Gastrocnemius medialis (tissue), 4 donors: ENCODE measurements around the gene PTPRR. TPM values are rescaled to one million over a fixed set of nuclear protein-coding genes. Genes with fewer than 3 reads are reported as not detected.
"Not testable (repeated sequence)": the region's sequence is repeated elsewhere in the genome, so short reads cannot be mapped to it uniquely, and the experiment has no call there.

Experiments
- ATAC-seq, 2 donors: fragments of 150-250 bp; one replicate each; pipeline ENCODE4 v1.9.1; 2016
- DNase-seq, 2 donors: peaks; one replicate each; pipeline ENCODE4 v3.0.0-alpha.2; 2019
- H3K27ac ChIP-seq, 4 donors: fragments of 200-600 bp; sonication (generic); 1 replicate in 1 of 4; 2 replicates in 3 of 4; pipeline ENCODE4 v1.5.1; 2016 to 2018; ENCODE audit warnings: mild to moderate bottlenecking in 2 of 4, moderate library complexity in 1 of 4
- H3K27me3 ChIP-seq, 3 donors: fragments of 200-600 bp; sonication (generic) in 2 of 3; 1 replicate in 1 of 3; 2 replicates in 2 of 3; pipeline versions ENCODE4 v1.5.1 to v1.6.0; 2016 to 2019; ENCODE audit warnings: mild to moderate bottlenecking in 1 of 3, moderate library complexity in 1 of 3
- H3K36me3 ChIP-seq, 2 donors: fragments of 200-600 bp; sonication (generic) in 1 of 2; one replicate each; pipeline ENCODE4 v1.5.1; 2017 to 2018
- H3K4me1 ChIP-seq, 2 donors: fragments of 200-600 bp; sonication (generic) in 1 of 2; one replicate each; pipeline ENCODE4 v1.5.1; 2016 to 2017; ENCODE audit warnings: mild to moderate bottlenecking in 2 of 2
- H3K4me3 ChIP-seq, 4 donors: fragments of 200-600 bp; sonication (generic) in 3 of 4; 1 replicate in 1 of 4; 2 replicates in 3 of 4; pipeline ENCODE4 v1.5.1; 2016 to 2019; ENCODE audit warnings: mild to moderate bottlenecking in 2 of 4
- H3K9me3 ChIP-seq, 3 donors: fragments of 200-600 bp; sonication (generic) in 2 of 3; 1 replicate in 1 of 3; 2 replicates in 2 of 3; pipeline ENCODE4 v1.5.1; 2016 to 2019
- CTCF ChIP-seq, 5 experiments: fragments of 450-650 bp in 3 of 5; fragments of 200-600 bp in 2 of 5; sonication (generic) in 2 of 5; IDR thresholded peaks in 4 of 5; conservative IDR thresholded peaks in 1 of 5; 1 replicate in 4 of 5; 2 replicates in 1 of 5; pipeline ENCODE4 v1.5.1; 2016 to 2019; ENCODE audit warnings: antibody characterized with exemption in 5 of 5, mild to moderate bottlenecking in 3 of 5, moderate library complexity in 3 of 5
- POLR2A ChIP-seq, 2 donors: fragments of 450-650 bp; IDR thresholded peaks; one replicate each; pipeline ENCODE4 v1.6.1; 2017; ENCODE audit warnings: antibody characterized with exemption in 2 of 2, mild to moderate bottlenecking in 2 of 2, moderate library complexity in 2 of 2
- in situ Hi-C, 4 donors: fragments of 200-750 bp; cut with MboI; loops; one replicate each; pipeline versions ENCODE4 v1.15.0 to v1.8.0; 2017; ENCODE audit warnings: low sequenced_read_pairs in 4 of 4
- intact Hi-C: fragments of 100-400 bp; cut with DNase I; formaldehyde crosslinking; loops from one replicate; pipeline ENCODE4 v1.15.1; 2023; ENCODE audit warnings: low total_unique reads
- total RNA-seq, 4 donors: library from RNA; depleted of rRNA; stranded (reverse); fragments of >200 nt; gene quantifications; one replicate each; pipeline versions ENCODE4 v1.1.0 to v1.2.3, GENCODE V29; 2016

PTPRR gene
- total RNA-seq, 4 donors from 2014 or later: 0.18 to 0.20 TPM; not detected in 2

DNA sequence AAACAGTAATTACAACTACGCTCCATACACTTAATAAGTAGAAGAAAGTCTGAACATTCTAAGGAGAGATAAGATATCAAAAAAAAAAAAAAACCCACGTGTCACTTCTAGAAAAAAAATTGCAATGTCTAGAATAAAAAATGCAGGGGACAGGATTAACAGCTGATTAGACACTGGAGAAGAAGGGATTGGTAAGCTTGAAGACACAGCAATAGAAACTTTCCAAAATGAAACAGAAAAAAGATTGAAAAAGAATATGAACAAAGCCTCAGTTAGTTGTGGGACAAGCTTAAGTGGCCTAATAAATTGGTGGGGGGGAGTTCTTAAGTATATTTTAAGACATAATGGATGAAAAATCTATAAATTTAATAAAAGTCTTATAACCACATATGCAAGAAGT is 105.5 kb downstream of the PTPRR start:
- no peak for TF ChIP-seq POLR2A (IDR thresholded peaks at IDR 0.05)
- no peak for TF ChIP-seq CTCF (IDR thresholded peaks at IDR 0.05 in 4 of 5, conservative IDR thresholded peaks at IDR 0.05 in 1 of 5)
- H3K36me3 ChIP-seq: no peaks in the 10 kb centered on the region
- intact Hi-C loops (no loop called here), in situ Hi-C loops (no loop called here)
- H3K27ac ChIP-seq: no peak overlapping the region
- no peaks in the 10 kb centered on the region for H3K27me3 ChIP-seq
- DNase-seq (no peak), ATAC-seq (no peak)
- H3K4me3 ChIP-seq: no peak overlapping the region
- no peaks in the 10 kb centered on the region for H3K4me1 ChIP-seq
- no peaks in the 10 kb centered on the region for H3K9me3 ChIP-seq

DNA sequence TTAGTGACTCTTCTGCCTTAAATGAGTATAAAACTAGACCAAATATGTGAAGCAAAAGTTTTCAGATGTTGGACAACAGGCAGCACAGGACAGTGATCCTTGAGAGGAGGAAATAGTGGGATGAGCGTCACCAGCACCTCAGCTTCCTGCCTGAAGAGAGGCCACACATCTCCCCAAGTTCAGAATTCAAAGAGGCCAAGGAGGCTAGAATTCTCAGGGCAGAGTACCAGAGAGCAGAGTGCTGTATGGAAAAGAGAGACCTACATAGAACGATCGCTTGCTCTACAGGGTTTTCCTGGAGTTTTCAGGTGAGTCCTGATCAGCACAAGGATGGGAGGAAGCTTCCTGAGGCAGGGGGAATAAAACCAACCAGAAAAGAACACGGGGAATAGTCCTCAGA is 107.0 kb downstream of the PTPRR start:
- ATAC-seq: no peak
- Histone ChIP-seq H3K27me3 (no peaks in the 10 kb centered on the region), H3K4me1 (no peaks in the 10 kb centered on the region), H3K9me3 (no peaks in the 10 kb centered on the region), H3K36me3 (no peaks in the 10 kb centered on the region), H3K27ac (no peak overlapping the region), H3K4me3 (no peak overlapping the region)
- intact Hi-C loops: no loop called here
- no peak for DNase-seq
- no peak for TF ChIP-seq POLR2A (IDR thresholded peaks at IDR 0.05)
- no peak for TF ChIP-seq CTCF (IDR thresholded peaks at IDR 0.05 in 4 of 5, conservative IDR thresholded peaks at IDR 0.05 in 1 of 5)
- in situ Hi-C loops: no loop called here

- Histone ChIP-seq H3K4me3 (no peak overlapping the region), H3K4me1 (no peaks in the 10 kb centered on the region), H3K36me3 (no peaks in the 10 kb centered on the region), H3K27me3 (no peaks in the 10 kb centered on the region), H3K27ac (no peak overlapping the region), H3K9me3 (no peaks in the 10 kb centered on the region)
- TF ChIP-seq POLR2A (IDR thresholded peaks at IDR 0.05): no peak
- ATAC-seq: no peak
- in situ Hi-C loops (no loop called here), intact Hi-C loops (no loop called here)
- DNase-seq: no peak
These were observed 108.4 kb downstream of the PTPRR start for GRCh38 chr12:70812136-70812535.

DNA sequence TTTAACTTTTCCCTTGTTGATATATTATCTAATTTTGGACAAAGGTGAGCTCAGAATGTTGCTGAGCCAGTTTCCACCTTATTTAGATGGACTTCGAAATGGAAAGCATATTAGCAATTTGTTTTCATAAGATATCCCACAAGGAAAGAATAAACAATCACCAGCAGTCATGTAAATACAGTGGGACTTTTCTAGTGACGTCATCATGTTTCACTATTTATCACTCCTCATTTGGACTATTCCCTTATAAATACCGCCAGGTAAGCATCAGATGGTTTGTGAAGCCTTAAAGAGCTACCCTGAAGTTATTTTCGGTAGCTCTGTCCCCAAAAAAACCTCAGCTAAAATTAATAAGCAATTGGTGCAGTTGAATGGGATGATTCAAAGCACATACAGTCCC is 110.7 kb downstream of the PTPRR start:
- no peak for ATAC-seq
- TF ChIP-seq CTCF (IDR thresholded peaks at IDR 0.05 in 4 of 5, conservative IDR thresholded peaks at IDR 0.05 in 1 of 5) (no peak), POLR2A (IDR thresholded peaks at IDR 0.05) (no peak)
- Histone ChIP-seq H3K27ac (no peak overlapping the region), H3K4me1 (no peaks in the 10 kb centered on the region), H3K27me3 (no peaks in the 10 kb centered on the region), H3K36me3 (no peaks in the 10 kb centered on the region), H3K9me3 (no peaks in the 10 kb centered on the region), H3K4me3 (no peak overlapping the region)
- in situ Hi-C loops (no loop called here), intact Hi-C loops (no loop called here)
- DNase-seq: no peak

DNA sequence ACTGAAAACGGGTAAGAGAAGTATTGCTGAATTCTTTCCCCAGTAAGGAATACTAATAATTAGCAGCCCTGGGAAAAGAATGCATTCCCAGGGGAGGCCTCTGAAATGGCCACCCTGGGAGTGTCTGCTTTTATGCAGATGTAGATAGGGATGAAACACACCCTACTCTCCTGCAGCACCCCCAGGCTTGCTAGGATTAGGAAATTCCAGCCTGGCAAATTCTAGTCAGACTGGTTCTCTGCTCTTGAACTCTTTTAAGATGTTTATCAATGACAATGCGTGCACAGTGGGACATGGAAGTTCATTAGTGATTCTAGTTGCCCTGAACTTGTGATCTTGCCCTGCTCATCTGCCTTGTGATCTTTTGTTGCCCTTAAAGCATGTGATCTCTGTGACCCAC is 112.5 kb downstream of the PTPRR start:
- in situ Hi-C loops, H3K4me1 ChIP-seq, intact Hi-C loops: not testable (repeated sequence)

DNA sequence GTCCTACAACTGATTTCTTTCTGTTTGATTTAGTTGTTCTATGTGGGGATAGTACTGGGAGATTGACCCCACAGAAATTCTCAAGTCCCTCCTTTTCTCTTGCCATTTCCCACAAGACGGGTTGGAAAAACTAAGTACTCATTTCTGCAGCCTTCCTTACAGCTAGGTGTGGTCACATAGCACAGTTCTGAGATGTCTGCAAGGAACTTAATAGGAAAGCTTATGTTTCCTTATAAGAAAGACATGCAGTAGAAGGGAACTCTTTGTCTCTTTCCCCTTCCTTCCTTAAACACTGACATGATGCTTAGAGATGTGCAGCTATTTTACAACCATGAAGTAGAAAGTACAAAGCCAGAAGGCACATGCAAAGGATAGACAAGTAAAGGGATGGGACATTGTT is 113.7 kb downstream of the PTPRR start:
- DNase-seq (no peak), ATAC-seq (no peak)
- intact Hi-C loops: no loop called here
- Histone ChIP-seq H3K27ac (no peak overlapping the region), H3K4me3 (no peak overlapping the region), H3K36me3 (no peaks in the 10 kb centered on the region), H3K9me3 (no peaks in the 10 kb centered on the region), H3K4me1 (no peaks in the 10 kb centered on the region), H3K27me3 (no peaks in the 10 kb centered on the region)
- TF ChIP-seq POLR2A (IDR thresholded peaks at IDR 0.05) (no peak), CTCF (IDR thresholded peaks at IDR 0.05 in 4 of 5, conservative IDR thresholded peaks at IDR 0.05 in 1 of 5) (no peak)
- in situ Hi-C loops: no loop called here

More for the DNA sequence above, 112.5 kb downstream of the PTPRR start:
- H3K27ac ChIP-seq, H3K27me3 ChIP-seq, H3K9me3 ChIP-seq, H3K4me3 ChIP-seq, DNase-seq, H3K36me3 ChIP-seq, ATAC-seq: not testable (repeated sequence)
